Panc1 (cell line): ENCODE data around the gene KANK2.

Experiments
- POLR2AphosphoS5 ChIP-seq: IDR thresholded peaks from 2 replicates; pipeline ENCODE4 v1.6.1; 2012; ENCODE audit warnings: mild to moderate bottlenecking, low read depth, low read length, moderate library complexity
- TF ChIP-seq, protein P1 (sequence below): fragments of 450-650 bp; IDR thresholded peaks from 2 replicates; pipeline ENCODE4 v1.5.1; 2017; ENCODE audit warnings: mild to moderate bottlenecking
- TF ChIP-seq, protein P2 (sequence below), 2 experiments: IDR thresholded peaks; 2 replicates each; pipeline ENCODE4 v1.6.1; 2011 to 2012; ENCODE audit warnings: low read depth in 2 of 2, control low read depth in 1 of 2, low read length in 1 of 2, mild to moderate bottlenecking in 1 of 2, moderate library complexity in 1 of 2; ENCODE audit not compliant: insufficient read depth in 1 of 2

DNA sequence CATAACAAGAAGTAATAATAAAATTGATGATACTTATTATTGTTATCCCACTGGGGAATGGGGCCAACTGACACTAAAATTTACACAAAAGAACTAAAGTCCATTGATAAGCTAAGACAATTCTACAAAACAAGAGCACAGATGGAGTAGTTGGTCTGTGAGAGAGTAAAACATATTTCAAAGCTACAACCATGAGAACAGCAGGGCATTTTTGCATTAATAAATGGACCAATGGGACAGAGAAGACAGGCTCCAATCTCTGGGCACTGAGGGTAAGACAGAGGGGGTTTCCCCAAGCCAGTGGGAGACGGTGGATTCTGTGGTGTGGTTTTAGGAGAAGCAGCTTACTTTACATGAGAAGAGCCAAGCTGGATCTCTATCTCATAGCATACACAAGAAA, 14.4 kb downstream of the KANK2 start:
- TF ChIP-seq, protein P1, sequence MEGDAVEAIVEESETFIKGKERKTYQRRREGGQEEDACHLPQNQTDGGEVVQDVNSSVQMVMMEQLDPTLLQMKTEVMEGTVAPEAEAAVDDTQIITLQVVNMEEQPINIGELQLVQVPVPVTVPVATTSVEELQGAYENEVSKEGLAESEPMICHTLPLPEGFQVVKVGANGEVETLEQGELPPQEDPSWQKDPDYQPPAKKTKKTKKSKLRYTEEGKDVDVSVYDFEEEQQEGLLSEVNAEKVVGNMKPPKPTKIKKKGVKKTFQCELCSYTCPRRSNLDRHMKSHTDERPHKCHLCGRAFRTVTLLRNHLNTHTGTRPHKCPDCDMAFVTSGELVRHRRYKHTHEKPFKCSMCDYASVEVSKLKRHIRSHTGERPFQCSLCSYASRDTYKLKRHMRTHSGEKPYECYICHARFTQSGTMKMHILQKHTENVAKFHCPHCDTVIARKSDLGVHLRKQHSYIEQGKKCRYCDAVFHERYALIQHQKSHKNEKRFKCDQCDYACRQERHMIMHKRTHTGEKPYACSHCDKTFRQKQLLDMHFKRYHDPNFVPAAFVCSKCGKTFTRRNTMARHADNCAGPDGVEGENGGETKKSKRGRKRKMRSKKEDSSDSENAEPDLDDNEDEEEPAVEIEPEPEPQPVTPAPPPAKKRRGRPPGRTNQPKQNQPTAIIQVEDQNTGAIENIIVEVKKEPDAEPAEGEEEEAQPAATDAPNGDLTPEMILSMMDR = no peak
- TF ChIP-seq POLR2AphosphoS5 = no peak
- TF ChIP-seq, protein P2, sequence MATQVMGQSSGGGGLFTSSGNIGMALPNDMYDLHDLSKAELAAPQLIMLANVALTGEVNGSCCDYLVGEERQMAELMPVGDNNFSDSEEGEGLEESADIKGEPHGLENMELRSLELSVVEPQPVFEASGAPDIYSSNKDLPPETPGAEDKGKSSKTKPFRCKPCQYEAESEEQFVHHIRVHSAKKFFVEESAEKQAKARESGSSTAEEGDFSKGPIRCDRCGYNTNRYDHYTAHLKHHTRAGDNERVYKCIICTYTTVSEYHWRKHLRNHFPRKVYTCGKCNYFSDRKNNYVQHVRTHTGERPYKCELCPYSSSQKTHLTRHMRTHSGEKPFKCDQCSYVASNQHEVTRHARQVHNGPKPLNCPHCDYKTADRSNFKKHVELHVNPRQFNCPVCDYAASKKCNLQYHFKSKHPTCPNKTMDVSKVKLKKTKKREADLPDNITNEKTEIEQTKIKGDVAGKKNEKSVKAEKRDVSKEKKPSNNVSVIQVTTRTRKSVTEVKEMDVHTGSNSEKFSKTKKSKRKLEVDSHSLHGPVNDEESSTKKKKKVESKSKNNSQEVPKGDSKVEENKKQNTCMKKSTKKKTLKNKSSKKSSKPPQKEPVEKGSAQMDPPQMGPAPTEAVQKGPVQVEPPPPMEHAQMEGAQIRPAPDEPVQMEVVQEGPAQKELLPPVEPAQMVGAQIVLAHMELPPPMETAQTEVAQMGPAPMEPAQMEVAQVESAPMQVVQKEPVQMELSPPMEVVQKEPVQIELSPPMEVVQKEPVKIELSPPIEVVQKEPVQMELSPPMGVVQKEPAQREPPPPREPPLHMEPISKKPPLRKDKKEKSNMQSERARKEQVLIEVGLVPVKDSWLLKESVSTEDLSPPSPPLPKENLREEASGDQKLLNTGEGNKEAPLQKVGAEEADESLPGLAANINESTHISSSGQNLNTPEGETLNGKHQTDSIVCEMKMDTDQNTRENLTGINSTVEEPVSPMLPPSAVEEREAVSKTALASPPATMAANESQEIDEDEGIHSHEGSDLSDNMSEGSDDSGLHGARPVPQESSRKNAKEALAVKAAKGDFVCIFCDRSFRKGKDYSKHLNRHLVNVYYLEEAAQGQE (IDR thresholded peaks at IDR 0.05; ENCODE audit: insufficient read depth in 1 of 2, low read depth in 2 of 2, low read length in 1 of 2) = no peak
